GM21367 (cell line): Measurements from ENCODE around the gene STK11IP.

Experiments used
- ATAC-seq: cut with Tn5 transposase; IDR thresholded peaks from one replicate; pipeline ENCODE4 v1.9.1; 2021; ENCODE audit not compliant: unreplicated experiment

The STK11IP gene

DNA sequence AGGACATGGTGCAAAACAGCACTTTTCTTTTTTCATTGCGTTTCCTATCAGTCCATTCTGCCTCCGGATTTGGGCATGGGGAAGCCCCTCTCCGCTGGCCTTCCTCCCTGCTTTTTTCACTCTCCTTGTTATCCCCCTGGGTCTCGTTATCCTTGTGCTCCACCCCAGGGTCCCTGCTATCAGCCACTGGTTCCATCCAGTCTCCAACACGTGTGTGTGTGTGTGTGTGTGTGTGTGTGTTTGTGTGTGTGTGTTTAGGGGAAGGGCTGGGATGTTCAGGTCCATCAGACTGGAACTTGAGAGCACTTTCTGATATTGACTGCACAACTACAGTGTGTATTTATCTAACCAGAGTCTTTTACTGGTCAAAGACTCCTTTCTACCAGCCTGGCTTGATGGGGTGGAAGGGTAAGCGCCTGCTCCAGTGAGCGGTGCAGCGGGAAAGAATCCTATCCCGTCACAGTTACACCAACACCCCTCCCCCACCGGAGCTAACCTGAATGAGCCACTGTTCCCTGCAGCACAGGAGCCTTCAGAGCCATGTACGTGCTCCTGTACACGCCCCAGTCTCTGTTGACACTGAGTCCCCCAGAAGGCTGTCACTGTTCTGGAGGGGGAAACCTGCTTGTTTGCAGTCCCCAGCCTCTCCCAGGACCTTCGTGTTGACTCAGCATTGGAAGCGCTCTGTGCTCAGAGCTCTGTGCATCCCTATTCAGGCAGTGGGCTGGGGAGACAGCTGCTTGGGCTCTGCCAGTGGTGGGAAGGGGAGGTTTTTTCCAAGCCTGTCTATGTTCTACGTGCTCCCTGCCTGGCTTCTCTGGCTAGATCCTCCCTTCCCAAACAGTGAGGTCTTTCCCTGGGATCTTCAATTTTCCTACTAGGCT is 20.9 kb upstream of the STK11IP start:
- no peak for ATAC-seq

- no peak for ATAC-seq
Observed at GRCh38 chr2:219578811-219579613, 18.6 kb upstream of the STK11IP start.

DNA sequence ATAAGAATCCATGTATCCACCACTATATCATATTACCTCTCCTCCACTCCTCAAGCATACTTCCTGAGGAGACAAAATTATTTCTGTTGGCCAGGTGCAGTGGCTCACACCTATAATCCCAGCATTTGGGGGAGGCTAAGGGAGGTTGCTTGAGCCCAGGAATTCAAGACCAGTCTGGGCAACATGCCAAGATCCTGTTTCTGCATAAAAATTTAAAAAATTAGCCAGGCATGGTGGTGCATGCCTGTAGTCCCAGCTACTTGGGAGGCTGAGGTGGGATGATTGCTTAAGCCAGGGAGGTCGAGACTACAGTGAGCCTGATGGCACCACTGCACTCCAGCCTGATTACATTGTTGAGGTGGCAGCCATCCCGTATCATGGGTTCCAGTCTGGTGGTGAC is 16.3 kb upstream of the STK11IP start:
- no peak for ATAC-seq

DNA sequence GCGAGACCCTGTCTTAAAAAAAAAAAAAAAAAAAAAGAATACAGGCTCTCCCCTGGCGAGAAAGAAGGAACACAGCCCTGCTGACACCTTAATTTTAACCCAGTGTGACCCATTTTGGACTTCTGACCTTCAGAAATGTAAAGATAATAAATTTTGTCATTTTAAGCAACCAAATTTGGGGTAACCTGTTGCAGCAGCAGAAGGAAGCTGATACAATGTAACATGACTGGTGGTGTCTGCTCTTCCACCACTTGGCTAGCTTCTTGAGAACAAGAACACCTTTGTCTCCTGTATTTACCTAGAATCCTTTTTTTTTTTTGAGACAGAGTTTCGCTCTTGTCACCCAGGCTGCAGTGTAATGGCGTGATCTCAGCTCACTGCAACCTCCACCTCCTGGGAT is 6.6 kb upstream of the STK11IP start:
- ATAC-seq: no peak

GRCh38 chr2:219592736-219593135 is 4.9 kb upstream of the STK11IP start:
- ATAC-seq: no peak

GRCh38 chr2:219593154-219593553 is 4.5 kb upstream of the STK11IP start:
- ATAC-seq: no peak

GRCh38 chr2:219595256-219595655 is 2.4 kb upstream of the STK11IP start:
- ATAC-seq: no peak

GRCh38 chr2:219596954-219597551 is 604 bp upstream of the STK11IP start:
- ATAC-seq: peak; percentile 0

DNA sequence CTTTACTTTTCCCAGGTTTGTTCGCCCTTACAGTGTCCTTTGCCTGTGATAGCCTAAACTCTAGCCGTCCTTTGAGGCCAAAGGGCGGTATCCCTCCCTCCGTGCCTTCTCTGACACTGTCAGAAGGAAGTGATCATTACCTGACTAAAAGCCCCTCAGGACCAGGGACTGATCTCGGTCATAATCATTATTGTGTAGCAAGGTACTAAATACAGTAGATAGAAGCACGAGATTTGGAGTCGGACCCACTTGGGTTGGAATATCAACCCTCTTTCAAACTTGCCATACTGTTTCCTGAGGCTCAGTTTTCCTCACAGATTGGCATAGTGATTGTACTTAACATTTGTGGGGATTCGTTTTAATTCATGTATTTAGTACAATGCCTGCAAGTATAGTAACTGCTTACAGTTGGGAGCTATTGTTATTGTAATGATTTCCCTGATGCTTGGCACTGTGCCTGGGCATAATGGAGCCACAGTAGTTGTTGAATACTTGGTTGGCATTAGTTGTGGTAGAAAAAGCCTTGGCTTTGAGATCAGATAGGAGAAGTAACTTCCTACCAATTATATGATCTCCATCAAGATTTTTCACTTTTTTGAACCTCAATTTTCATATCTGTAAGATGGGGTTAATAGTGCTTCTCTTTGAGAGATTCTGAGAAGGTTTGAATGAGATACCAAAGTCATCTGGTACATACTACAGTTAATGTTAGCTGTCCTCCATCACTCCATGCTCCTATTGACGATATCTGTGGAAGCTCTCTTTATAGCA is 836 bp downstream of the STK11IP start:
- ATAC-seq: no peak

DNA sequence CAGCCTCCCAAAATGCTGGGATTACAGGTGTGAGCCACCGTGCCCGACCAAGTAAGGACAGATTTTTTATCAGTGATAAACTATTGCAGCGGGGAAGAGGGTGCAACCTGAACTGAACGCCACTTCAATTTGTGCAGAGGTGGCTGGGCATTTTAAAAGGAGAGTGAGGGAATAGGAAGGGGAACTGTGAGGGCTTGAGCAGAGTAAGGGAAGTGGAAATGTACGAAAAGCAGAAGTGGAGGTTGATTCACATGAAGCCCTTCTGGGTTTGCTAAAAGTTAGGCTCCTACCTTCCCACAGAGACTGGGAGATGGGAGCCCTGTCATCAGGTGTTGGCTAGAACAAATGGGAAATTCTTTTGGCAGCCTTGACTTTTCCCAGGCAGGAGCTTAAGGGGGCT is 6.1 kb downstream of the STK11IP start:
- no peak for ATAC-seq

- no peak for ATAC-seq
Observed at GRCh38 chr2:219605607-219605954, 7.9 kb downstream of the STK11IP start.

DNA sequence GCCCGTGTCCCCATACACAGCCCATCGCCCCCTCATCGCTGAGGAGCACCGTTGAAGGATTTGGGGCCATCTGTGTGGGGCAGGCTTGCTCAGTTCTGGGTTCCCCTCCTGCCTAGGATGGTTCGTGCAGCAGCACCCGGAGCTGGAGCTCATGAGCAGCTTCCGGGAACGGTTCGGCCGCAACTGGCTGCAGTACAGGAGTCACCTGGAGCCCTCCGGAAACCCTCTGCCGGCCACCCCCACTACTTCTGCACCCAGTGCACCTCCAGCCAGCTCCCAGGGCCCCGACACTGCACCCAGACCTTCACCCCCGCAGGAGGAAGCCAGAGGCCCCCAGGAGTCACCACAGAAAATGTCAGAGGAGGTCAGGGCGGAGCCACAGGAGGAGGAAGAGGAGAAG is 10.3 kb downstream of the STK11IP start:
- ATAC-seq: no peak

- no peak for ATAC-seq
Observed at GRCh38 chr2:219608399-219608964, 10.8 kb downstream of the STK11IP start.

DNA sequence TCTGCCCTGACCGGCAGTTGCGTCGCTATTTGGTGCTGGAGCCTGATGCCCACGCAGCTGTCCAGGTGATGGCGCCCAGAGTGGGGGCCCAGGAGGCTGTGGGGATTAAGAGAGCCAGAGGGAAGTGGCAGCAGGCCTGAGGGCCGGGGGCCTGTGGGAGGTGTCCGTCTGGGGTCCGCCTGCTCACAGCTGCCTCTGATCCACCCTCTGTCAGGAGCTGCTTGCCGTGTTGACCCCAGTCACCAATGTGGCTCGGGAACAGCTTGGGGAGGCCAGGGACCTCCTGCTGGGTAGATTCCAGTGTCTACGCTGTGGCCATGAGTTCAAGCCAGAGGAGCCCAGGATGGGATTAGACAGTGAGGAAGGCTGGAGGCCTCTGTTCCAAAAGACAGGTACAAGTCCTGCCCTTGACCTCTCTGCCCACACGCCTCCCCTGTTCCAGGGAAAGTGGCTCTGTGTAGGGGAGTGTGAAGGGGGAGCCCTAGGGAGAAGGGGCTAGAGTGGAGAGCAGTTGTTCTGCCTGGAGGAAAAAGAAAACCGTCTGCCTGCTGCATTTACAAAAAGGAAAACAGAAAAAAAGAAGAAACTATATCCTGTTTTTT is 11.6 kb downstream of the STK11IP start:
- ATAC-seq: no peak

- ATAC-seq: no peak
Observed at GRCh38 chr2:219611306-219611705, 13.6 kb downstream of the STK11IP start.

- no peak for ATAC-seq
Observed at GRCh38 chr2:219611866-219612576, 14.4 kb downstream of the STK11IP start.

- ATAC-seq: peak; percentile 47
Observed at GRCh38 chr2:219612577-219613286, 15.1 kb downstream of the STK11IP start.

DNA sequence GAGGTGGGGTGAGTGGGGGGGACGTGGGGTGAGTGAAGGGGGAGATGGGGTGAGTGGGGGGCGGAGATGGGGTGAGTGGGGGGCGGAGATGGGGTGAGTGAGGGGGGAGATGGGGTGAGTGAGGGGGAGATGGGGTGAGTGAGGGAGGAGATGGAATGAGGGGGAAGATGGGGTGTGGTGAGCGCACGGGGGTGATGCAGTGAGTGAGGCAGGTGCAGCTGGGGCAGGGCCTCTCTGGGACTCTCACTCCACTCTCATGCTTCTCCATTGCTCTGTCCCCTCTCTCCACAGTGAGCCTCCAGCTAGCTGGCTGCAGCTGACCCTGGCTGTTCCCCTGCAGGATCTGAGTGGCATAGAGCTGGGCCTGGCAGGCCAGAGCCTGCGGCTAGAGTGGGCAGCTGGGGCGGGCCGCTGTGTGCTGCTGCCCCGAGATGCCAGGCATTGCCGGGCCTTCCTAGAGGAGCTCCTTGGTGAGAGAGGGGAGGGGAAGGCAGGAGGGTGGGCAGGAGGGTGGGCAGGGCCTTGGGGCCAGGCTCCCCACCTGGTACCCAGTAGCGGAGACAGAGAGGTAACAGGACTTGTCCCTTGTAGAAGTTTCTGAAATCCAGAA is 15.9 kb downstream of the STK11IP start:
- ATAC-seq: no peak
